ENCODE data around the gene SNRPF. TPM values are rescaled to one million over a fixed set of nuclear protein-coding genes. Genes with fewer than 3 reads are reported as not detected.

Gene SNRPF
- total RNA-seq, 4 donors from 2014 or later = 6.1 to 11.8 (median 8.3) TPM

- no peaks in the 10 kb centered on the region for H3K27me3 ChIP-seq
- intact Hi-C loops (cut with DNase I) = no loop called here
- no peaks in the 10 kb centered on the region for H3K36me3 ChIP-seq
- H3K4me3 ChIP-seq (replicated peaks in 1 of 3) = no peak overlapping the region
- TF ChIP-seq, protein P1, sequence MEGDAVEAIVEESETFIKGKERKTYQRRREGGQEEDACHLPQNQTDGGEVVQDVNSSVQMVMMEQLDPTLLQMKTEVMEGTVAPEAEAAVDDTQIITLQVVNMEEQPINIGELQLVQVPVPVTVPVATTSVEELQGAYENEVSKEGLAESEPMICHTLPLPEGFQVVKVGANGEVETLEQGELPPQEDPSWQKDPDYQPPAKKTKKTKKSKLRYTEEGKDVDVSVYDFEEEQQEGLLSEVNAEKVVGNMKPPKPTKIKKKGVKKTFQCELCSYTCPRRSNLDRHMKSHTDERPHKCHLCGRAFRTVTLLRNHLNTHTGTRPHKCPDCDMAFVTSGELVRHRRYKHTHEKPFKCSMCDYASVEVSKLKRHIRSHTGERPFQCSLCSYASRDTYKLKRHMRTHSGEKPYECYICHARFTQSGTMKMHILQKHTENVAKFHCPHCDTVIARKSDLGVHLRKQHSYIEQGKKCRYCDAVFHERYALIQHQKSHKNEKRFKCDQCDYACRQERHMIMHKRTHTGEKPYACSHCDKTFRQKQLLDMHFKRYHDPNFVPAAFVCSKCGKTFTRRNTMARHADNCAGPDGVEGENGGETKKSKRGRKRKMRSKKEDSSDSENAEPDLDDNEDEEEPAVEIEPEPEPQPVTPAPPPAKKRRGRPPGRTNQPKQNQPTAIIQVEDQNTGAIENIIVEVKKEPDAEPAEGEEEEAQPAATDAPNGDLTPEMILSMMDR (IDR thresholded peaks at IDR 0.05) = no peak
- TF ChIP-seq POLR2A (IDR thresholded peaks at IDR 0.05) = no peak
- no peak for DNase-seq
- 72 to 78% methylated on average over 4 of the region's 4 CpGs for WGBS, 2 donors
- no peak overlapping the region for H3K27ac ChIP-seq
- H3K9me3 ChIP-seq = no peaks in the 10 kb centered on the region
- H3K4me1 ChIP-seq = no peaks in the 10 kb centered on the region
Measured at GRCh38 chr12:95898081-95898480, 39.3 kb downstream of the SNRPF start.

- Histone ChIP-seq H3K36me3 (no peaks in the 10 kb centered on the region), H3K27ac (no peak overlapping the region), H3K4me1 (no peaks in the 10 kb centered on the region), H3K4me3 (replicated peaks in 1 of 3) (no peak overlapping the region), H3K9me3 (no peaks in the 10 kb centered on the region), H3K27me3 (no peaks in the 10 kb centered on the region)
- TF ChIP-seq, protein P1 (IDR thresholded peaks at IDR 0.05) = no peak
- no peak for TF ChIP-seq POLR2A (IDR thresholded peaks at IDR 0.05)
- DNase-seq = no peak
- intact Hi-C loops (cut with DNase I) = no loop called here
Measured at GRCh38 chr12:95908573-95908972, 49.8 kb downstream of the SNRPF start.

GRCh38 chr12:95909871-95910270 lies 51.1 kb downstream of the SNRPF start:
- Histone ChIP-seq H3K27me3 (no peaks in the 10 kb centered on the region), H3K9me3 (no peaks in the 10 kb centered on the region), H3K4me3 (replicated peaks in 1 of 3) (no peak overlapping the region), H3K4me1 (no peaks in the 10 kb centered on the region), H3K27ac (no peak overlapping the region), H3K36me3 (no peaks in the 10 kb centered on the region)
- TF ChIP-seq, protein P1 (IDR thresholded peaks at IDR 0.05) = no peak
- no peak for TF ChIP-seq POLR2A (IDR thresholded peaks at IDR 0.05)
- intact Hi-C loops (cut with DNase I) = loop anchor here (10.0 kb wide), 1 partner anchor 85 kb away; the partner anchor contains the start of gene HAL
- 94 to 95% methylated on average over 3 of the region's 3 CpGs for WGBS, 2 donors
- no peak for DNase-seq

Other genes starting within 250 kb of the SNRPF start
- 10 to 100 TPM; 11.1 to 21.0 (median 16.1) TPM for gene NTN4, start 68.2 kb upstream of the SNRPF start, total RNA-seq
- gene CCDC38, start 83.7 kb downstream of the SNRPF start, total RNA-seq = under 1 TPM in 1 of 4 donors, not detected in 3; 0.67 TPM
- gene AMDHD1, start 84.4 kb downstream of the SNRPF start, total RNA-seq = under 1 TPM in 3 of 4 donors, not detected in 1; 0.54 to 0.81 (median 0.78) TPM
- 1 to 10 TPM in 2 of 4 donors, not detected in 2; 1.3 to 1.9 TPM for gene HAL, start 137.4 kb downstream of the SNRPF start, total RNA-seq
- gene LTA4H, start 176.6 kb downstream of the SNRPF start, total RNA-seq = 100 to 1,000 TPM in 1 of 4 donors, 10 to 100 TPM in 3; 70.1 to 102 (median 75.0) TPM